Measurements from ENCODE around the gene NRDC.

- TF ChIP-seq CTCF (IDR thresholded peaks at IDR 0.05) (no peak), POLR2A (IDR thresholded peaks at IDR 0.05) (no peak)
Measured at GRCh38 chr1:51907079-51907702, 28.7 kb upstream of the NRDC start.
